Keratinocyte (primary cell): ENCODE data around the gene RFPL2.
"Not testable (repeated sequence)": the region's sequence is repeated elsewhere in the genome, so short reads cannot be mapped to it uniquely, and the experiment has no call there.

Experiments
- CTCF ChIP-seq, 3 experiments: IDR thresholded peaks in 1 of 3; conservative IDR thresholded peaks in 1 of 3; optimal IDR thresholded peaks in 1 of 3; 2 replicates in 2 of 3; 3 replicates in 1 of 3; pipeline versions ENCODE3 to v1.5.1; 2011; ENCODE audit warnings: low read length in 3 of 3, mild to moderate bottlenecking in 3 of 3, moderate library complexity in 2 of 3, control low read depth in 1 of 3, inconsistent platforms in 1 of 3; ENCODE audit not compliant: insufficient read depth in 2 of 3; ENCODE audit errors: extremely low read depth in 1 of 3
- EZH2 ChIP-seq: IDR thresholded peaks from one replicate; pipeline ENCODE4 v1.6.1; 2012; ENCODE audit warnings: inconsistent platforms, mild to moderate bottlenecking, low read length, moderate library complexity

DNA sequence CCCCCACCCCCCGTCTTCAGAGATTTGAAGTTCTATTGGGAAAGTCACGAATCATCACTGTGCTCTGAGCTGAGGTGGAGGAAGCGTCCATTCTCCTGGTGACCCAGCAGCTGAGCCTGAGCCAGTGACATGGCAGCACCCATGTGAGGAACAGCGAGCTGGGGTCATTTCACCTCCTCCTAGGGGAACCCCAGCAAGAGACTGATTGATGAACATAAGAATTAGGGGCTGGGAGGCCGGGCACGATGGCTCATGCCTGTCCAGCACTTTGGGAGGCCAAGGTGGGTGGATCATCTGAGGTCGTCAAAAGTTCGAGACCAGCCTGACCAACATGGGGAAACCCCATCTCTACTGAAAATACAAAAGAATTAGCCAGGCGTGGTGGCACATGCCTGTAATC lies 11.5 kb downstream of the RFPL2 start:
- not testable (repeated sequence) for TF ChIP-seq CTCF (optimal IDR thresholded peaks at IDR 0.05 in 1 of 3, IDR thresholded peaks at IDR 0.05 in 1 of 3, conservative IDR thresholded peaks at IDR 0.05 in 1 of 3; ENCODE audit: extremely low read depth in 1 of 3, insufficient read depth in 2 of 3, low read length in 3 of 3); EZH2
